GM18519 (cell line): Measurements from ENCODE around the gene CNTROB.

ENCODE experiments used
- ATAC-seq: cut with Tn5 transposase; IDR thresholded peaks from one replicate; pipeline ENCODE4 v1.9.1; 2021; ENCODE audit warnings: mild to moderate bottlenecking, moderate library complexity; ENCODE audit not compliant: unreplicated experiment, low FRiP score

The CNTROB gene

GRCh38 chr17:7903154-7904103 is 28.6 kb upstream of the CNTROB start:
- ATAC-seq, result no peak

- no peak for ATAC-seq
Measured at GRCh38 chr17:7909089-7909488, 22.9 kb upstream of the CNTROB start.

- ATAC-seq, result no peak
Measured at GRCh38 chr17:7910281-7910680, 21.7 kb upstream of the CNTROB start.

GRCh38 chr17:7910711-7911110 is 21.3 kb upstream of the CNTROB start:
- ATAC-seq, result no peak

GRCh38 chr17:7911116-7911515 is 20.9 kb upstream of the CNTROB start:
- ATAC-seq, result no peak

GRCh38 chr17:7912927-7913524 is 19.0 kb upstream of the CNTROB start:
- no peak for ATAC-seq

GRCh38 chr17:7915179-7915610 is 16.8 kb upstream of the CNTROB start:
- no peak for ATAC-seq

GRCh38 chr17:7915611-7916384 is 16.2 kb upstream of the CNTROB start, which contains the start of gene RNF227:
Gene RNF227, minus strand, starts transcription at chr17:7916289. Its CDS starts 94 bp downstream, at chr17:7916195.
- no peak for ATAC-seq

- no peak for ATAC-seq
Measured at GRCh38 chr17:7916385-7916682, 15.7 kb upstream of the CNTROB start.

- no peak for ATAC-seq
Measured at GRCh38 chr17:7916808-7917207, 15.2 kb upstream of the CNTROB start.

- ATAC-seq, result no peak
Measured at GRCh38 chr17:7922269-7922844, 9.6 kb upstream of the CNTROB start.

- ATAC-seq, result no peak
Measured at GRCh38 chr17:7922845-7923628, 9.0 kb upstream of the CNTROB start.

GRCh38 chr17:7927596-7927995 is 4.4 kb upstream of the CNTROB start:
- ATAC-seq, result no peak

GRCh38 chr17:7929158-7930023 is 2.6 kb upstream of the CNTROB start, which contains the start of gene KCNAB3:
Gene KCNAB3, minus strand, starts transcription at chr17:7929856. Its CDS starts 421 bp downstream, at chr17:7929435.
- ATAC-seq, result no peak

GRCh38 chr17:7930841-7931631 is 970 bp upstream of the CNTROB start:
- no peak for ATAC-seq

GRCh38 chr17:7932483-7932891 is 481 bp downstream of the CNTROB start:
- no peak for ATAC-seq

- ATAC-seq, result no peak
Measured at GRCh38 chr17:7932949-7933348, 943 bp downstream of the CNTROB start.

GRCh38 chr17:7935859-7936258 is 3.9 kb downstream of the CNTROB start:
- ATAC-seq, result no peak
